Measurements from ENCODE around the gene DGLUCY. TPM values are rescaled to one million over a fixed set of nuclear protein-coding genes. Genes with fewer than 3 reads are reported as not detected.
"Not testable (repeated sequence)": the region's sequence is repeated elsewhere in the genome, so short reads cannot be mapped to it uniquely, and the experiment has no call there.

DGLUCY gene
- 31.2 and 33.8 TPM in 2 replicates for total RNA-seq (2014; rRNA removed; shearing (Covaris generic))

GRCh38 chr14:91113829-91114078 is at the start of gene DGLUCY:
DGLUCY (plus strand) TSS chr14:91114073; CDS start chr14:91160295, 46,222 bp downstream.
- DNase-seq (ENCODE audit: low spot score): peak; percentile 82

GRCh38 chr14:91065266-91065665 is 48.6 kb upstream of the DGLUCY start:
- no peak for DNase-seq (ENCODE audit: low spot score)

- no peak for DNase-seq (ENCODE audit: low spot score)
Measured at GRCh38 chr14:91067186-91067585, 46.7 kb upstream of the DGLUCY start.

- DNase-seq (ENCODE audit: low spot score): no peak
Measured at GRCh38 chr14:91068642-91069041, 45.2 kb upstream of the DGLUCY start.

GRCh38 chr14:91070572-91070971 is 43.3 kb upstream of the DGLUCY start:
- DNase-seq (ENCODE audit: low spot score): no peak

- DNase-seq (ENCODE audit: low spot score): no peak
Measured at GRCh38 chr14:91075553-91075952, 38.3 kb upstream of the DGLUCY start.

GRCh38 chr14:91078095-91078737 is 35.7 kb upstream of the DGLUCY start:
- DNase-seq (ENCODE audit: low spot score): no peak

GRCh38 chr14:91080071-91080470 is 33.8 kb upstream of the DGLUCY start:
- no peak for DNase-seq (ENCODE audit: low spot score)

- no peak for DNase-seq (ENCODE audit: low spot score)
Measured at GRCh38 chr14:91082282-91082681, 31.6 kb upstream of the DGLUCY start.

- DNase-seq (ENCODE audit: low spot score): no peak
Measured at GRCh38 chr14:91084516-91084915, 29.4 kb upstream of the DGLUCY start.

GRCh38 chr14:91087470-91087869 is 26.4 kb upstream of the DGLUCY start:
- DNase-seq (ENCODE audit: low spot score): not testable (repeated sequence)

- DNase-seq (ENCODE audit: low spot score): no peak
Measured at GRCh38 chr14:91088585-91089235, 25.2 kb upstream of the DGLUCY start.

- DNase-seq (ENCODE audit: low spot score): no peak
Measured at GRCh38 chr14:91089958-91090535, 23.8 kb upstream of the DGLUCY start.

- no peak for DNase-seq (ENCODE audit: low spot score)
Measured at GRCh38 chr14:91090743-91091142, 23.1 kb upstream of the DGLUCY start.

GRCh38 chr14:91092073-91092472 is 21.8 kb upstream of the DGLUCY start:
- DNase-seq (ENCODE audit: low spot score): no peak

- not testable (repeated sequence) for DNase-seq (ENCODE audit: low spot score)
Measured at GRCh38 chr14:91093743-91094472, 20.0 kb upstream of the DGLUCY start.

GRCh38 chr14:91094772-91095171 is 19.1 kb upstream of the DGLUCY start:
- DNase-seq (ENCODE audit: low spot score): no peak

GRCh38 chr14:91095178-91095577 is 18.7 kb upstream of the DGLUCY start:
- DNase-seq (ENCODE audit: low spot score): no peak

- DNase-seq (ENCODE audit: low spot score): not testable (repeated sequence)
Measured at GRCh38 chr14:91097657-91098056, 16.2 kb upstream of the DGLUCY start.

GRCh38 chr14:91098591-91098990 is 15.3 kb upstream of the DGLUCY start:
- no peak for DNase-seq (ENCODE audit: low spot score)

GRCh38 chr14:91100102-91100501 is 13.8 kb upstream of the DGLUCY start:
- DNase-seq (ENCODE audit: low spot score): no peak

- no peak for DNase-seq (ENCODE audit: low spot score)
Measured at GRCh38 chr14:91103116-91103515, 10.8 kb upstream of the DGLUCY start.
